ENCODE data around the gene CADM3.

The CADM3 gene

DNA sequence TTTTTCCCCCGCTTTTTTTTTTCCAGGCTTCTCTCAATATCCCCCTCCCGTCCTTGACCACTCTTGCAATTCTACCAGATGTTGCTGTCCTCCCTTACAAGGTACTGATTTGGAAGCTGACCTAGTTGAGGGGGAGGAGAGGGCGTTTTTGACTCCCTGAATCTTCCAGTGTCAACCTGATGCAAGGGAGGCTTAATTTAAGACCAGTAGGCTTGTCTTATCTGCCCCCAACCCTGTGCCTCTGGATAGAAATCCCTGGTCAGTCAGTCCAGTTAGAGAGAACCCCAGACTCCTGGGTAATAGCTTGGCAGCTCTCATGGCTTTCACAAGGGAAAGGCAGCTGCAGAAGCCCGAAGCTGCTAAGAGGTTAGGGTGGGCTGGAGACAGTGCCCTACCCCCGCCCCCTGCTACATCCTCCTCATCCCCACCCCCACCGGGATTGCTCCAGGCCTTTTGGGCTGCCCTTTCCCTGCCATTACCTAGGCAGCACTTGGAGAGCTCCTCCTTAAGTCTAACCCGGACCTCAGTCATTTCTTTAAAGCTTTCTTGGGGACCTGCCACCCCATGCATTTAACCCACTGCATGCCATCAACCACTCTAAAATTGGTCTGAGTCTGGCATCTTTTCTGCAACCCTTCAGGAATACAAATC lies 36.9 kb downstream of the CADM3 start:
- H3K9me3 ChIP-seq (ENCODE audit: insufficient read depth, low read length), result no peaks in the 10 kb centered on the region
- H3K27me3 ChIP-seq (ENCODE audit: insufficient read depth, insufficient read length), result no peaks in the 10 kb centered on the region
- peaks cover 2% of the 10 kb centered on the region for H3K4me1 ChIP-seq (ENCODE audit: insufficient read depth, insufficient read length)
- DNase-seq (ENCODE audit: low read depth, low spot score), result peak; percentile 36
- no peak overlapping the region for H3K9ac ChIP-seq (ENCODE audit: insufficient read length, low read depth)
- no peak overlapping the region for H3K4me3 ChIP-seq (ENCODE audit: insufficient read length, low read depth)
- H3K36me3 ChIP-seq (ENCODE audit: insufficient read depth, insufficient read length, low read length), result no peaks in the 10 kb centered on the region
- TF ChIP-seq ZNF274 (IDR thresholded peaks at IDR 0.05; ENCODE audit: low read depth, low read length) (no peak), SUZ12 (IDR thresholded peaks at IDR 0.05; ENCODE audit: extremely low read depth, insufficient read depth, insufficient read length) (no peak), YY1 (IDR thresholded peaks at IDR 0.05; ENCODE audit: insufficient read depth, insufficient read length) (no peak)

DNA sequence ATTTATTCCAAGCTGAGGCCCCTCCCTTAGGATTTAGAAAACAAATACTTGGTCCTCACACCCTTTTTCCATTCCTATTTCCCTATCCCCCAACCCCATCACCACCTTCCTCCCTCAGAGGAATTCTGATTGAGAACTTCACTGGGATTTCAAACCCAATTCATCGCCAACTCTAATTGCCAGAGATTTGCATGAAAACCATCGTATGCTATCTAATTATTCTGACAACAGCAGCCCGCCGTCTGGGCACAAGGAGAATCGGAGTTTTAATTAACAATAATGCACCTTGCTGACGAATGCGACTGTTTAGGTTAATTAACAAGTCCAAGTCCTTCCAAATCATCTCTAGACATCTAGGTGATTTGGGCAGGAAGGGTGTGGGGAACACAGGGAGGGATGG lies 37.6 kb downstream of the CADM3 start:
- TF ChIP-seq YY1 (IDR thresholded peaks at IDR 0.05; ENCODE audit: insufficient read depth, insufficient read length) (no peak), ZNF274 (IDR thresholded peaks at IDR 0.05; ENCODE audit: low read depth, low read length) (no peak), SUZ12 (IDR thresholded peaks at IDR 0.05; ENCODE audit: extremely low read depth, insufficient read depth, insufficient read length) (no peak)

DNA sequence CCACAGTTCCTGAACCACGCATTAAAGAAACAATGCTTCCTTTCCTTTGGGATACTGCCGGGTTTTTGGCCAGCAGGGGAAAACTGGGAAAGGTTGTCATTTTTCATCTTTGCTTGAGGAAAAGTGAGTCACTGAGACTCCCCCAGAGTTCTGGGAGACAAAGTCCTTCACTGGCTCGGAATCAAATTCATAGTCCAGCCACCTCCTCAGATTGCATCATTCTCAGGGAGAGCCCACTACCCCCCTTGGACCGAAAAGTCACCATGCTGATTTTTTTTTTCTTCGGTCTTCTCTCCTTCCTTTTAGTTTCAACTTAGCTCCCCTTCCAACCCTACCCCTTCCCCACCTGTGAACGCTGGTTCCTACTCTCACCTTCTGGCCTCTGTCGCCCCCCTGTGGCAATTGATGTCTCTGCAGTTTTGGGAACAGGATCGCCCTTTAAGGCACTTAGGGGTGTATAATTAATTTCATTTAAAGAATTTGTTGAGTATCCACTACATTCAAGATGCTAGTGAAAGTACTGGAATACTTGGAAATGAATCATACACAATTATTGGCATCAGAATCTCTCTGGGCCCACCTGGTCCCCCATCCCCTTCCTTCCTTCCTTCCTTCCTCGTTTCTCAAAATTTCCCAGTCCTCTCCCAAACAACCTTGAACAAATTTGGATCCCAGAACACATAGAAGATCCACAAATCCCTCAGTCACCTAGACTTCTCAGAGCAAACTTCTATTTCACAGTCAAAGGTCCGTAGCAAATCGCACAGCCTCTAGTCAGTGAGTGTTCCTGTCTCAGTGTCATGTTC lies 40.1 kb downstream of the CADM3 start:
- H3K27me3 ChIP-seq (ENCODE audit: insufficient read depth, insufficient read length), result no peaks in the 10 kb centered on the region
- no peak overlapping the region for H3K9ac ChIP-seq (ENCODE audit: insufficient read length, low read depth)
- TF ChIP-seq YY1 (IDR thresholded peaks at IDR 0.05; ENCODE audit: insufficient read depth, insufficient read length) (no peak), SUZ12 (IDR thresholded peaks at IDR 0.05; ENCODE audit: extremely low read depth, insufficient read depth, insufficient read length) (no peak), ZNF274 (IDR thresholded peaks at IDR 0.05; ENCODE audit: low read depth, low read length) (no peak)
- H3K36me3 ChIP-seq (ENCODE audit: insufficient read depth, insufficient read length, low read length), result no peaks in the 10 kb centered on the region
- DNase-seq (ENCODE audit: low read depth, low spot score), result peak; percentile 70
- H3K4me3 ChIP-seq (ENCODE audit: insufficient read length, low read depth), result no peak overlapping the region
- no peaks in the 10 kb centered on the region for H3K4me1 ChIP-seq (ENCODE audit: insufficient read depth, insufficient read length)
- H3K9me3 ChIP-seq (ENCODE audit: insufficient read depth, low read length), result no peaks in the 10 kb centered on the region

More for the DNA sequence above, 37.6 kb downstream of the CADM3 start:
- no peak for DNase-seq (ENCODE audit: low read depth, low spot score)
- no peaks in the 10 kb centered on the region for H3K36me3 ChIP-seq (ENCODE audit: insufficient read depth, insufficient read length, low read length)
- H3K4me3 ChIP-seq (ENCODE audit: insufficient read length, low read depth), result no peak overlapping the region
- peaks cover 2% of the 10 kb centered on the region for H3K4me1 ChIP-seq (ENCODE audit: insufficient read depth, insufficient read length)
- H3K9me3 ChIP-seq (ENCODE audit: insufficient read depth, low read length), result no peaks in the 10 kb centered on the region
- H3K9ac ChIP-seq (ENCODE audit: insufficient read length, low read depth), result no peak overlapping the region
- H3K27me3 ChIP-seq (ENCODE audit: insufficient read depth, insufficient read length), result no peaks in the 10 kb centered on the region

DNA sequence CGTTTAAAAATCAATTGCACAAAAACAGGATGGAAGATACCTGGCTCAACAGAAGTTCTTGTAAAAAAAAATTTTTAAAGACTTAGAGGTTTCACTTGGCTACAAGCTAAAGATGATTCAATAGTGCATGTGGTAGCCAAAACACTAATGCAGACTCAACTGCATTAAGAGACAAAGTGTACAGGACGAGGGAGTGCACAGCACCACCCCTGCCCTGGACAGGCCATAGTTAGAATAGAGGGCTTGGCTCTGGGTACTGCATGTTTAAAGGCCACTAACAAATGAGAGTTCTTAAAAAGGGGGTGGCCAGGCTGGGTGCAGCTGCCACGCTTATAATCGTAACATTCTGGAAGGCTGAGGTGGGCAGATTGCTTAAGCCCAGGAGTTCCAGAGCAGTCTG lies 41.2 kb downstream of the CADM3 start:
- Histone ChIP-seq H3K27me3 (ENCODE audit: insufficient read depth, insufficient read length) (no peaks in the 10 kb centered on the region), H3K9me3 (ENCODE audit: insufficient read depth, low read length) (no peaks in the 10 kb centered on the region), H3K36me3 (ENCODE audit: insufficient read depth, insufficient read length, low read length) (no peaks in the 10 kb centered on the region), H3K4me1 (ENCODE audit: insufficient read depth, insufficient read length) (no peaks in the 10 kb centered on the region), H3K9ac (ENCODE audit: insufficient read length, low read depth) (no peak overlapping the region), H3K4me3 (ENCODE audit: insufficient read length, low read depth) (no peak overlapping the region)
- no peak for DNase-seq (ENCODE audit: low read depth, low spot score)
- TF ChIP-seq YY1 (IDR thresholded peaks at IDR 0.05; ENCODE audit: insufficient read depth, insufficient read length) (no peak), ZNF274 (IDR thresholded peaks at IDR 0.05; ENCODE audit: low read depth, low read length) (no peak), SUZ12 (IDR thresholded peaks at IDR 0.05; ENCODE audit: extremely low read depth, insufficient read depth, insufficient read length) (no peak)

DNA sequence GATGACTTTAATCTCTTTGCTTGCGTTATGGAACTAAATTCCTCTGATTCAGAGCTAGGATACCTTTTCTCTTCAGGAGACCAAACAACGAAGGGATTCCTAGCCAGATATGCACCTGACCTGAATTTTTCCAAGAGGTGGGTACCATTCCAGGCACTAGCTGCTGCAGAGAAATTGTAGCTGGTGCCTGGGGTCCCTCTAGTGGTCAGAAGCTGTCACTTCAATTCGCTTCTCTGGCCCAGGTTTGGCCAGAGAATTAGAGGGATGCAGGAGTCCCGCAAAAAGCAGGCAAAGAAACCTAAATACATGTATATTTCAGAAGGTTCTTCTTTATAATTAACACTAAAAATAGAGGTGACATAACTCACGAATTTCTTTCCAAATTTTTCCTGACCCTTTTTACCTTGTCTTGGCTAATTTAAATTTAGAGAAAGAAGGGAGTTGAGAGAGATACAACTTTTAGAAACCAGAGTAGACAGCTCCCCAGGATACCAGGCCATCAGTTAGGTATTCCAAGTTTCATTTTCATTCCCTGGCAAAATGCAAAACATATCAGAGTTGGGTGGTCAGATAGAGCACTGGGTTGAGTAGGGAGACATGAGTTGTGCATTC lies 42.8 kb downstream of the CADM3 start:
- TF ChIP-seq ZNF274 (IDR thresholded peaks at IDR 0.05; ENCODE audit: low read depth, low read length) (no peak), SUZ12 (IDR thresholded peaks at IDR 0.05; ENCODE audit: extremely low read depth, insufficient read depth, insufficient read length) (no peak), YY1 (IDR thresholded peaks at IDR 0.05; ENCODE audit: insufficient read depth, insufficient read length) (no peak)
- Histone ChIP-seq H3K9me3 (ENCODE audit: insufficient read depth, low read length) (no peaks in the 10 kb centered on the region), H3K4me3 (ENCODE audit: insufficient read length, low read depth) (no peak overlapping the region), H3K27me3 (ENCODE audit: insufficient read depth, insufficient read length) (no peaks in the 10 kb centered on the region), H3K36me3 (ENCODE audit: insufficient read depth, insufficient read length, low read length) (no peaks in the 10 kb centered on the region), H3K9ac (ENCODE audit: insufficient read length, low read depth) (no peak overlapping the region), H3K4me1 (ENCODE audit: insufficient read depth, insufficient read length) (peaks cover 5% of the 10 kb centered on the region)
- DNase-seq (ENCODE audit: low read depth, low spot score), result no peak

DNA sequence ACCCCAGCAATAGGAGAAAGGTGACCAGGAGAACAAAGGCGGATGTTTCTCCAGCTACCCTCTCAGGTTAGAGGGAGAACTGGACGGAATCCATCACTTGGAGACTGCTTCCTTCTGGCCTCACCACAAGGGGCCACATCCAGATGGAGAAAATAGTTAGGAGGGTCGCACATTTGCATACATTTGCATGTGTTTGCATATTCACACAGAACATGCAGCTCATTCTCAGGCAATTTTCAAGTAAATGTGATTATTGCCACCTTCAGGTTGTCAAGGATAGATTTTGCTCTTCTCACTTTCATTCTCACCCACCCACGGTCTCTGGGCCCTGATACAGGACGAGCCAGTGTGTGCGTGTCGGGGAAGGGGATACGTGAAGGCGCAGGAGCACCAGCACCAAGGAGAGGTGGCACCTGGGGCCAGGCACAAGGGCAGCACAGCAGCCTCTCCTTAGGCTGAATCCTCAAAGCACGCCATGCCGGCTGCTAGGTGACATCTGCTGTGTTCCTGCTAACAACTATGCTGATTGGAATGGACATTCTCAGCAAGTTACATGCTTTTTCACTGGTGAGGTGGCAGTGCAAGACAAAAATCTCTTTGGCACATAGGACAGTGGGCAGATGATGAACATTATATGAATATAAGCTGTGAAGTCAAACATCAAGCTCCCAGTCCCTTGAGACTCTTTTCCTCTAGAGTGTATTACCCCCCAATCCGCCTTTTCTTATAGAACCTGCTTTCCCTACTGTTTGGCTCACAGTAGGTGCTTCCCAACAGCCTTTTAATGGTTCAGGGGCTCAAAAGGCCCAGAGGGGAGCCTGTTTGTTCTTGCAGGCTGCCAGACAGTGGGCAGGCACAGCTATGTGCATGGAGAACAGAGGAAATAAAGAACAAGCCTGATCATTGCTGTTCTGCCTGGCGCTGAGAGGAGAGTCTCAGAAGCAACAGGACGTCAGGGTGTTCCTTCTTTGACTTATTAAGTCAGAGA lies 47.5 kb downstream of the CADM3 start:
- DNase-seq (ENCODE audit: low read depth, low spot score), result peak; percentile 61
- Histone ChIP-seq H3K4me1 (ENCODE audit: insufficient read depth, insufficient read length) (peaks cover 5% of the 10 kb centered on the region), H3K4me3 (ENCODE audit: insufficient read length, low read depth) (no peak overlapping the region), H3K9ac (ENCODE audit: insufficient read length, low read depth) (no peak overlapping the region), H3K9me3 (ENCODE audit: insufficient read depth, low read length) (no peaks in the 10 kb centered on the region), H3K27me3 (ENCODE audit: insufficient read depth, insufficient read length) (no peaks in the 10 kb centered on the region), H3K36me3 (ENCODE audit: insufficient read depth, insufficient read length, low read length) (no peaks in the 10 kb centered on the region)
- TF ChIP-seq YY1 (IDR thresholded peaks at IDR 0.05; ENCODE audit: insufficient read depth, insufficient read length), result no peak
- no peak for TF ChIP-seq SUZ12 (IDR thresholded peaks at IDR 0.05; ENCODE audit: extremely low read depth, insufficient read depth, insufficient read length)
- TF ChIP-seq ZNF274 (IDR thresholded peaks at IDR 0.05; ENCODE audit: low read depth, low read length), result no peak

Data from NT2/D1 (cell line).